Uterus (tissue), 2 donors: ENCODE results near the gene ZNF215.

Experiments
- CTCF ChIP-seq, 4 experiments: fragments of 200-600 bp in 2 of 4; fragments of 450-650 bp in 2 of 4; sonication (generic) in 2 of 4; IDR thresholded peaks; one replicate each; pipeline ENCODE4 v1.5.1; 2016 to 2019; ENCODE audit warnings: antibody characterized with exemption in 4 of 4, mild to moderate bottlenecking in 2 of 4, moderate library complexity in 1 of 4
- POLR2A ChIP-seq, 2 donors: fragments of 450-650 bp; IDR thresholded peaks; one replicate each; pipeline ENCODE4 v1.6.1; 2016; ENCODE audit warnings: antibody characterized with exemption in 2 of 2, mild to moderate bottlenecking in 1 of 2, moderate library complexity in 1 of 2

GRCh38 chr11:6889835-6890234, 36.4 kb upstream of the ZNF215 start:
- TF ChIP-seq POLR2A (IDR thresholded peaks at IDR 0.05) (no peak), CTCF (IDR thresholded peaks at IDR 0.05) (no peak)
